Measurements from ENCODE around the gene RRP8.

The RRP8 gene

DNA sequence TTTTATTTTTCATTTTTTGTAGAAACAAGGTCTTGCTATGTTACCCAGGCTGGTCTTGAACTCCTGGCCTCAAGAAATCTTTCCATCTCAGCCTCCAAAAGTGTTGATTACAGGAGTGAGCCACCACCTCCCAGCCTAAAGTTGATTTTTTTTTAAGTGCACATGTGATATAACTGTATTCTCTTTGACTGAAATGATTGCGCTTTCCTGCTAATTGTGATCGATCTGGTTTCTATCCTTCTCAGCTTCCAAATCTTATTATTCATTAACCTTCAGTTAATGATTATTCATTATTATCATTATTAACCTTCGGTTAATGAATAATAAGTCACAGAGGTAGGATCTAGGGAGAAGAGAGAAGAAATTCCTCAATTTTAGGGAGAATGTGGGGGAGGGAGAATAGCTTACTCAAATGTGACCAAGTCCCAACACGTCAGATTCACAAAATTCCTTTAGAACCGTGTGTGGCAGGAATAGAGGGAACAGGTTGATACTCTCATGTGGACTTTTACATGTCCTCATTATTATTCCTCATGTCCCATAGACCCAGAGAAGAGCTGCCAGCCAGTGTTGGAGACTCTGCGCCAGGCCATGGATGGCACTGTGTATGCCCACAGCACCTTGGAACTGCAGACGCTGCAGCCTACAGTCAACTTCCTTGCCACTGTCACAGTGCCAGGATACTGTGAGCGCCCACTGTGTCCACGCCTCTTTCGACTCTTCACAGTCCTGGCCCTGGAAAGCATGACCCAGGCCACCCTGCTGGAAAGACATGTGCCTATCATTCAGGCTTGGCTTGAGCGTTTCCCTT is 47.1 kb downstream of the RRP8 start:
- Histone ChIP-seq H3K27ac (ENCODE audit: insufficient read depth in 1 of 2, low read depth in 1 of 2, low read length in 2 of 2, poor library complexity in 1 of 2, severe bottlenecking in 2 of 2) (no peak overlapping the region), H3K4me1 (ENCODE audit: control extremely low read depth in 1 of 4, control insufficient read depth in 4 of 4, insufficient read depth in 4 of 4, low read length in 3 of 4) (no peaks in the 10 kb centered on the region), H3K27me3 (replicated peaks in 2 of 5; ENCODE audit: control insufficient read depth in 4 of 5, insufficient read depth in 5 of 5, low read length in 4 of 5) (no peaks in the 10 kb centered on the region), H3K9me3 (ENCODE audit: control extremely low read depth in 1 of 5, control insufficient read depth in 4 of 5, insufficient read depth in 2 of 5, low read depth in 1 of 5, low read length in 4 of 5) (no peaks in the 10 kb centered on the region), H3K4me3 (ENCODE audit: control insufficient read depth in 1 of 7, extremely low read depth in 1 of 7, insufficient read depth in 4 of 7, low read depth in 2 of 7, low read length in 6 of 7) (no peak overlapping the region), H3K36me3 (ENCODE audit: control insufficient read depth in 4 of 4, insufficient read depth in 4 of 4, low read length in 3 of 4) (no peaks in the 10 kb centered on the region)
- DNase-seq, result no peak
- POLR2A ChIA-PET, result no interaction called here
- WGBS (ENCODE audit: insufficient coverage), result 90% methylated on average over 6 of the region's 11 CpGs
- CTCF ChIA-PET, result interaction anchor here (1.6 kb wide), 1 partner anchor 10 kb away, joined by 7 read pairs; no protein-coding TSS in a partner anchor

DNA sequence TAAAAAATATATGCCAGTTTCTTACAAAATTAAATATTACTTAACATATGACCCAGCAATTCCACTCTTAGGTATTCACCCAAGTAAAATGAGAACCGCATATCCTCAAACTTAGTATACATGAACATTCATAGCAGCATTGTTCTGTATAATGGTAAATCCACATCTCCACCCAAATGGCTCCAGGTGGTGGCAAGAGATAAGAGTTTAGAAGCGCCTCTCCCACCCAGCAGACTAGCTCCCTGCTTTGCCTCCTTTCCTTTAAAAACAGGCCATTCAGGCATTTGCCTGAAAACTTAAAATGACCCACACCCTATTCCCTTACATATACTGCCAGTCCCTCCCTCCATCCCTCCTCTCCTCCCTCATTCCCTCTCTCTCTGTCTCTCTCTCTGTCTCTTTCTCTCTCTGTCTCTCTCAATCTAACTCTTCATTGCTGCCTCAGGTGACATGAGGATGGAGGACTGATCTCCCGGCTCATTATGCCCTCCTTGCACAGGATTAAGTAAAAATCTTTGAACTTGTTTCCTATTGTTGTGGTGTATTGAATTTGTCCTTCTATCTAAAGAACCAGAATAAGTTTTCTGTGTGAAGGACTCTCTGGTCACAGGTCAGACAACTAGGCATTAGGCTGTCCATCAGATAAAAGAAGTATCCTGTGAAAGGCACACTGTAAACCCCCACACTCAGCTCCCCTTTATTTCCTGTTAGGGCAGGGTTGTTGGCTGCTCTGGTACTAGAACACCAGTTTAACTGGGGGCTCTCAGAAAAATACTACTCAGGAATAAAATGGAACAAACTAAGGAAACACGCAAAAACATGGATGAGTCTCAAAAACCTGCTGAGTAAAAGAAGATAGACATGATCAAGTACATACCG is 48.3 kb downstream of the RRP8 start:
- no peaks in the 10 kb centered on the region for H3K36me3 ChIP-seq (ENCODE audit: control insufficient read depth in 4 of 4, insufficient read depth in 4 of 4, low read length in 3 of 4)
- ChIA-PET POLR2A (no interaction called here), CTCF (interaction anchor here (1.6 kb wide), 1 partner anchor 9 kb away, joined by 7 read pairs; no protein-coding TSS in a partner anchor)
- DNase-seq, result peak in 2 of 3 donors; percentile 21 to 43
- WGBS (ENCODE audit: insufficient coverage), result 73% methylated on average over 4 of the region's 5 CpGs
- H3K4me3 ChIP-seq (ENCODE audit: control insufficient read depth in 1 of 7, extremely low read depth in 1 of 7, insufficient read depth in 4 of 7, low read depth in 2 of 7, low read length in 6 of 7), result no peak overlapping the region
- no peaks in the 10 kb centered on the region for H3K9me3 ChIP-seq (ENCODE audit: control extremely low read depth in 1 of 5, control insufficient read depth in 4 of 5, insufficient read depth in 2 of 5, low read depth in 1 of 5, low read length in 4 of 5)
- no peaks in the 10 kb centered on the region for H3K27me3 ChIP-seq (replicated peaks in 2 of 5; ENCODE audit: control insufficient read depth in 4 of 5, insufficient read depth in 5 of 5, low read length in 4 of 5)
- H3K4me1 ChIP-seq (ENCODE audit: control extremely low read depth in 1 of 4, control insufficient read depth in 4 of 4, insufficient read depth in 4 of 4, low read length in 3 of 4), result no peaks in the 10 kb centered on the region
- H3K27ac ChIP-seq (ENCODE audit: insufficient read depth in 1 of 2, low read depth in 1 of 2, low read length in 2 of 2, poor library complexity in 1 of 2, severe bottlenecking in 2 of 2), result peak overlapping the region in 1 of 2 experiments; percentile 46

DNA sequence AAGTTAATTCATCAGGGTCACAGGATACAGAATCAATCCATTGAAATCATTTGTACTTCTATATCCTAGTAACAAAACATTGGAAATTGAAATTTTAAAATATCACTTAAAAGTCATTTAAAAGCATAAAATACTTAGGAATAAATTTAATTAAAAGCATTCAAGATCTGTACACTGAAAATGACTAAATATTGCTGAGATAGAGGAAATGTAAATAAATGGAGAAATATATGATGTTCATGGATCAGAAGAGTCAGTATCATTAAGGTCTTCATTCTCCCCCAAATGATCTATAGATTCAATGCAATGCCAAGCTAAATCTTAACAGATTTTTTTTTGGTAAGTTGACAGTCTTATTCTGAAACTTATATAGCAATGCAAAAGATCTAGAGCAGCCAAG is 49.8 kb downstream of the RRP8 start:
- H3K27me3 ChIP-seq (replicated peaks in 2 of 5; ENCODE audit: control insufficient read depth in 4 of 5, insufficient read depth in 5 of 5, low read length in 4 of 5), result no peaks in the 10 kb centered on the region
- CTCF ChIA-PET, result interaction anchor here (1.3 kb wide), 1 partner anchor 9 kb away, joined by 5 read pairs; no protein-coding TSS in a partner anchor
- no peak overlapping the region for H3K27ac ChIP-seq (ENCODE audit: insufficient read depth in 1 of 2, low read depth in 1 of 2, low read length in 2 of 2, poor library complexity in 1 of 2, severe bottlenecking in 2 of 2)
- POLR2A ChIA-PET, result interaction anchor here (1.1 kb wide), 1 partner anchor 9 kb away, joined by 3 read pairs; no protein-coding TSS in a partner anchor
- H3K4me1 ChIP-seq (ENCODE audit: control extremely low read depth in 1 of 4, control insufficient read depth in 4 of 4, insufficient read depth in 4 of 4, low read length in 3 of 4), result no peaks in the 10 kb centered on the region
- H3K9me3 ChIP-seq (ENCODE audit: control extremely low read depth in 1 of 5, control insufficient read depth in 4 of 5, insufficient read depth in 2 of 5, low read depth in 1 of 5, low read length in 4 of 5), result no peaks in the 10 kb centered on the region
- peaks cover 0 to 2% (median under 1%) of the 10 kb centered on the region in 4 experiments for H3K36me3 ChIP-seq (ENCODE audit: control insufficient read depth in 4 of 4, insufficient read depth in 4 of 4, low read length in 3 of 4)
- H3K4me3 ChIP-seq (ENCODE audit: control insufficient read depth in 1 of 7, extremely low read depth in 1 of 7, insufficient read depth in 4 of 7, low read depth in 2 of 7, low read length in 6 of 7), result no peak overlapping the region
- DNase-seq, result no peak

DNA sequence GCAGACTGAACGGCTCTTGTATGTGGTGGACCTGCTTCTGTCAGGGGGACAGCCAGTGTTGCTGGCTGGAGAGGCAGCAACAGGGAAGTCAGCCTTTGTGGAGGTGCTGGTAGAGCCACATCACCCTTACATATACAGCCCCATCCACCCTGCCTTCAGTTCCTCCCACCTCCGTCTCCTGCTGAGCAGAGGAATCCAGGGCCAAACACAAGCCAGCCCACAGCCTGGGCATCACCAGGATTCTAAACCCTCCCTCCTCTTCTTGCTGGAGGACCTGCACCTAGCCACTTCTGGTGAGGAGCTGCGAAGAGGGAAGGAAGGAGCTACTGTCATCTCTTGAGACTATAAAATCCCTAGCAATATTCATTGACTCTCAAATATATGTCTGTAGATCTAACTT is 54.8 kb downstream of the RRP8 start:
- Histone ChIP-seq H3K27me3 (replicated peaks in 2 of 5; ENCODE audit: control insufficient read depth in 4 of 5, insufficient read depth in 5 of 5, low read length in 4 of 5) (no peaks in the 10 kb centered on the region), H3K4me3 (ENCODE audit: control insufficient read depth in 1 of 7, extremely low read depth in 1 of 7, insufficient read depth in 4 of 7, low read depth in 2 of 7, low read length in 6 of 7) (no peak overlapping the region), H3K27ac (ENCODE audit: insufficient read depth in 1 of 2, low read depth in 1 of 2, low read length in 2 of 2, poor library complexity in 1 of 2, severe bottlenecking in 2 of 2) (no peak overlapping the region), H3K4me1 (ENCODE audit: control extremely low read depth in 1 of 4, control insufficient read depth in 4 of 4, insufficient read depth in 4 of 4, low read length in 3 of 4) (no peaks in the 10 kb centered on the region), H3K36me3 (ENCODE audit: control insufficient read depth in 4 of 4, insufficient read depth in 4 of 4, low read length in 3 of 4) (peaks cover 0 to 36% (median 17%) of the 10 kb centered on the region in 4 experiments), H3K9me3 (ENCODE audit: control extremely low read depth in 1 of 5, control insufficient read depth in 4 of 5, insufficient read depth in 2 of 5, low read depth in 1 of 5, low read length in 4 of 5) (no peaks in the 10 kb centered on the region)
- WGBS (ENCODE audit: insufficient coverage), result 100% methylated on average over 1 of the region's 3 CpGs
- POLR2A ChIA-PET, result no interaction called here
- DNase-seq, result no peak
- CTCF ChIA-PET, result interaction anchor here (0.7 to 1.2 kb wide), 3 partner anchors 16 to 170 kb away, joined by 3 read pairs; no protein-coding TSS in a partner anchor

DNA sequence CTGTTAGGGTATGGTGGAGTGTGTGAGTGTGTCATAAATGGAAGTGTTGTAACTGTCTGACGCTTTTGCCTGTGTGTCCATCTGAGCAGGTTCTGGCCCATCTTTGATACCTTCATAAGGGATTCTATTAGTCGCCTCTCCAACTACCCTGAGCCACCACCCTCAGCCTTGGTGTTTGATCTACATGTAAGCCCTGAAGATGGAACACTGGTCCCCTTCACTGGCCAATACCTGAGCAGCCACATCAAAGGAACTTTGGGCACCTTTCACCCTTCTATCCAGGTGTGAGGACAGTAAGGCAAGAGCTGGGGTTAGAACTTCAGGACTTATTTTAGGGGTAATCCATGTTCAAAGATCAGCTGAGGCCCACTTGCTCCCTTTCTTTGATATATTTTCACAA is 55.3 kb downstream of the RRP8 start:
- CTCF ChIA-PET, result interaction anchor here (0.7 kb wide), 1 partner anchor 15 kb away, joined by 3 read pairs; no protein-coding TSS in a partner anchor
- DNase-seq, result no peak
- POLR2A ChIA-PET, result no interaction called here
- Histone ChIP-seq H3K36me3 (ENCODE audit: control insufficient read depth in 4 of 4, insufficient read depth in 4 of 4, low read length in 3 of 4) (peaks cover 0 to 36% (median 18%) of the 10 kb centered on the region in 4 experiments), H3K9me3 (ENCODE audit: control extremely low read depth in 1 of 5, control insufficient read depth in 4 of 5, insufficient read depth in 2 of 5, low read depth in 1 of 5, low read length in 4 of 5) (no peaks in the 10 kb centered on the region), H3K4me1 (ENCODE audit: control extremely low read depth in 1 of 4, control insufficient read depth in 4 of 4, insufficient read depth in 4 of 4, low read length in 3 of 4) (no peaks in the 10 kb centered on the region), H3K27me3 (replicated peaks in 2 of 5; ENCODE audit: control insufficient read depth in 4 of 5, insufficient read depth in 5 of 5, low read length in 4 of 5) (no peaks in the 10 kb centered on the region), H3K27ac (ENCODE audit: insufficient read depth in 1 of 2, low read depth in 1 of 2, low read length in 2 of 2, poor library complexity in 1 of 2, severe bottlenecking in 2 of 2) (no peak overlapping the region), H3K4me3 (ENCODE audit: control insufficient read depth in 1 of 7, extremely low read depth in 1 of 7, insufficient read depth in 4 of 7, low read depth in 2 of 7, low read length in 6 of 7) (no peak overlapping the region)
- WGBS (ENCODE audit: insufficient coverage), result 100% methylated on average over 2 of the region's 2 CpGs

DNA sequence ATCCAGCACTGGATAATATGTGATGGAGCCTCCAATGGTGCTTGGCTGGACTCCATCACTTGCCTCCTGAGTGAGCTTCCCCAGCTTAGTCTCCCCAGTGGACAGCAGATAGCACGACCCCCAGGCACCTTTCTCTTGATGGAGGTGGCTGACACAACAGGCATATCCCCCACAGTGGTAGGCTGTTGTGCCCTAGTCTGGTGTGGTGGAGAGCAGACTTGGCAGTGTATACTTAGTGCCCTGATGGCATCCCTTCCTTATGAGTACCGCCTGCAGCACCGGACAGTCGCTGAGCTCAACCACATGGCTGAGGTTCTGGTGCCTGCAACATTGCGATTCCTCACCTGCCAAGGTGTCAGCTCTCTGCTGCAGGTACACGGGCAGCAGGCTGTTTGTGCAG is 56.2 kb downstream of the RRP8 start:
- Histone ChIP-seq H3K36me3 (ENCODE audit: control insufficient read depth in 4 of 4, insufficient read depth in 4 of 4, low read length in 3 of 4) (peaks cover 0 to 36% (median 19%) of the 10 kb centered on the region in 4 experiments), H3K27me3 (replicated peaks in 2 of 5; ENCODE audit: control insufficient read depth in 4 of 5, insufficient read depth in 5 of 5, low read length in 4 of 5) (no peaks in the 10 kb centered on the region), H3K4me3 (ENCODE audit: control insufficient read depth in 1 of 7, extremely low read depth in 1 of 7, insufficient read depth in 4 of 7, low read depth in 2 of 7, low read length in 6 of 7) (no peak overlapping the region), H3K27ac (ENCODE audit: insufficient read depth in 1 of 2, low read depth in 1 of 2, low read length in 2 of 2, poor library complexity in 1 of 2, severe bottlenecking in 2 of 2) (no peak overlapping the region), H3K9me3 (ENCODE audit: control extremely low read depth in 1 of 5, control insufficient read depth in 4 of 5, insufficient read depth in 2 of 5, low read depth in 1 of 5, low read length in 4 of 5) (no peaks in the 10 kb centered on the region), H3K4me1 (ENCODE audit: control extremely low read depth in 1 of 4, control insufficient read depth in 4 of 4, insufficient read depth in 4 of 4, low read length in 3 of 4) (no peaks in the 10 kb centered on the region)
- ChIA-PET CTCF (interaction anchor here (0.7 to 1.6 kb wide), 2 partner anchors 8 to 16 kb away, joined by 3 to 7 read pairs; no protein-coding TSS in a partner anchor), POLR2A (no interaction called here)
- no peak for DNase-seq
- 97% methylated on average over 6 of the region's 6 CpGs for WGBS (ENCODE audit: insufficient coverage)
